Activated B cell treated with CpG ODN at 0.5 μM for 24 hours (primary cell): ENCODE data around the gene C16orf54. TPM values are rescaled to one million over a fixed set of nuclear protein-coding genes. Genes with fewer than 3 reads are reported as not detected.
"Not testable (repeated sequence)": the region's sequence is repeated elsewhere in the genome, so short reads cannot be mapped to it uniquely, and the experiment has no call there.

ENCODE experiments used
- ATAC-seq: fragments of 200-7000 bp; cut with Tn5 transposase; one replicate; pipeline ENCODE4 v1.10.0; 2021; ENCODE audit warnings: low read depth, mild to moderate bottlenecking, moderate library complexity
- CTCF ChIA-PET: fragments of 350-600 bp; sonication (Branson Sonifier 250); formaldehyde crosslinking; loops from one replicate; lab custom pipeline; 2021; ENCODE audit warnings: antibody characterized with exemption; lab: Charles Lee
- POLR2A ChIA-PET: fragments of 350-600 bp; sonication (Branson Sonifier 250); formaldehyde crosslinking; loops from one replicate; lab custom pipeline; 2021; ENCODE audit warnings: antibody characterized with exemption; lab: Charles Lee
- DNase-seq: peaks from one replicate; pipeline ENCODE4 v3.0.0; 2022
- H3K27ac Mint-ChIP-seq: one replicate; pipeline ENCODE4 v1.8.0; 2020; ENCODE audit warnings: mixed read lengths
- H3K27me3 Mint-ChIP-seq: one replicate; pipeline ENCODE4 v1.8.0; 2021; ENCODE audit warnings: mixed read lengths
- H3K36me3 Mint-ChIP-seq: one replicate; pipeline ENCODE4 v1.8.0; 2021; ENCODE audit warnings: low read depth, mixed read lengths
- H3K4me1 Mint-ChIP-seq: one replicate; pipeline ENCODE4 v1.8.0; 2021; ENCODE audit warnings: mixed read lengths
- H3K4me3 Mint-ChIP-seq: one replicate; pipeline ENCODE4 v1.8.0; 2020; ENCODE audit warnings: mild to moderate bottlenecking, mixed read lengths
- H3K9me3 Mint-ChIP-seq: one replicate; pipeline ENCODE4 v1.8.0; 2020; ENCODE audit warnings: mixed read lengths
- CTCF ChIP-seq: fragments of 200-600 bp; IDR thresholded peaks from one replicate; pipeline ENCODE4 v1.8.0; 2022; ENCODE audit warnings: antibody characterized with exemption, mild to moderate bottlenecking
- intact Hi-C: fragments of 100-400 bp; cut with micrococcal nuclease; formaldehyde crosslinking; loops from one replicate; pipeline ENCODE4 v1.15.1; 2024
- total RNA-seq: library from RNA; stranded (reverse); gene quantifications from 2 replicates; pipeline ENCODE4 v1.2.3, GENCODE V29; 2022

C16orf54 gene
- 20.4 and 22.5 TPM in 2 replicates for total RNA-seq

- intact Hi-C loops: loop anchor here (1.0 to 5.0 kb wide), 3 partner anchors 44 to 216 kb away; partner anchors contain the start of genes KIF22 and TMEM219
- Mint-ChIP-seq H3K9me3 (no peaks in the 10 kb centered on the region), H3K36me3 (peaks cover 42% of the 10 kb centered on the region), H3K27ac (peak within 1 kb of the TSS; percentile 96), H3K27me3 (no peaks in the 10 kb centered on the region), H3K4me3 (peak within 1 kb of the TSS; percentile 94), H3K4me1 (peaks cover 65% of the 10 kb centered on the region)
- no peak for TF ChIP-seq CTCF
- POLR2A ChIA-PET: interaction anchor here (0.5 to 1.4 kb wide), 15 partner anchors 9 to 1159 kb away, joined by 3 to 12 read pairs (median 3); partner anchors contain the start of genes KIF22 and ZG16
- ATAC-seq: peak; percentile 86
- DNase-seq: peak; percentile 80
- CTCF ChIA-PET: interaction anchor here (1.1 kb wide), 1 partner anchor 44 kb away, joined by 4 read pairs; no protein-coding TSS in a partner anchor
These were observed at the start of gene C16orf54 for GRCh38 chr16:29745853-29746345. Gene C16orf54, minus strand, starts transcription at chr16:29745990. Its CDS starts 1,039 bp downstream, at chr16:29744951.

GRCh38 chr16:29794231-29794710, 48.5 kb upstream of the C16orf54 start:
- no peak overlapping the region for H3K27ac Mint-ChIP-seq
- no peaks in the 10 kb centered on the region for H3K9me3 Mint-ChIP-seq
- ChIA-PET POLR2A (interaction anchor here (1.0 kb wide), 1 partner anchor 10 kb away, joined by 9 read pairs; no protein-coding TSS in a partner anchor), CTCF (interaction anchor here (1.2 kb wide), 1 partner anchor 10 kb away, joined by 3 read pairs; no protein-coding TSS in a partner anchor)
- no peak for TF ChIP-seq CTCF
- ATAC-seq (no peak), DNase-seq (no peak)
- H3K36me3 Mint-ChIP-seq: peaks cover 32% of the 10 kb centered on the region
- intact Hi-C loops: loop anchor here (5.0 kb wide), 1 partner anchor 62 kb away; no protein-coding TSS in a partner anchor
- peaks cover 28% of the 10 kb centered on the region for H3K4me1 Mint-ChIP-seq
- H3K4me3 Mint-ChIP-seq: no peak overlapping the region
- H3K27me3 Mint-ChIP-seq: no peaks in the 10 kb centered on the region

- ATAC-seq, H3K27ac Mint-ChIP-seq, H3K9me3 Mint-ChIP-seq, H3K27me3 Mint-ChIP-seq, DNase-seq, POLR2A ChIA-PET, H3K4me3 Mint-ChIP-seq: not testable (repeated sequence)
- peaks cover 30% of the 10 kb centered on the region for H3K4me1 Mint-ChIP-seq
- peaks cover 21% of the 10 kb centered on the region for H3K36me3 Mint-ChIP-seq
- intact Hi-C loops: loop anchor here (5.0 kb wide), 1 partner anchor 61 kb away; no protein-coding TSS in a partner anchor
- CTCF ChIA-PET: interaction anchor here (1.2 kb wide), 1 partner anchor 11 kb away, joined by 3 read pairs; no protein-coding TSS in a partner anchor
These were observed 47.4 kb upstream of the C16orf54 start for GRCh38 chr16:29793153-29793552.

GRCh38 chr16:29791845-29792807, 46.3 kb upstream of the C16orf54 start:
- no peak for TF ChIP-seq CTCF
- POLR2A ChIA-PET: interaction anchor here (0.7 kb wide), 1 partner anchor 12 kb away, joined by 3 read pairs; no protein-coding TSS in a partner anchor
- Mint-ChIP-seq H3K27ac (peak overlapping the region; percentile 18), H3K36me3 (peaks cover 11% of the 10 kb centered on the region), H3K4me1 (peaks cover 30% of the 10 kb centered on the region), H3K27me3 (no peaks in the 10 kb centered on the region), H3K4me3 (peak overlapping the region; percentile 98), H3K9me3 (no peaks in the 10 kb centered on the region)
- ATAC-seq (no peak), DNase-seq (no peak)
- CTCF ChIA-PET: no interaction called here
- intact Hi-C loops: loop anchor here (2.0 to 5.0 kb wide), 3 partner anchors 60 to 205 kb away; partner anchors contain the start of gene INO80E
